ENCODE results near the gene ALDH9A1.

ALDH9A1 gene

GRCh38 chr1:165628147-165628822 lies 70.1 kb downstream of the ALDH9A1 start:
- DNase-seq (ENCODE audit: extremely low read depth in 1 of 2, low read depth in 1 of 2): no peak

GRCh38 chr1:165624441-165624840 lies 73.9 kb downstream of the ALDH9A1 start:
- no peak for DNase-seq (ENCODE audit: extremely low read depth in 1 of 2, low read depth in 1 of 2)

GRCh38 chr1:165623624-165624023 lies 74.7 kb downstream of the ALDH9A1 start:
- no peak for DNase-seq (ENCODE audit: extremely low read depth in 1 of 2, low read depth in 1 of 2)

- DNase-seq (ENCODE audit: extremely low read depth in 1 of 2, low read depth in 1 of 2): no peak
These were observed 78.7 kb downstream of the ALDH9A1 start for GRCh38 chr1:165619647-165620151.

GRCh38 chr1:165616987-165617546 lies 81.3 kb downstream of the ALDH9A1 start:
- DNase-seq (ENCODE audit: extremely low read depth in 1 of 2, low read depth in 1 of 2): no peak

GRCh38 chr1:165616054-165616612 lies 82.2 kb downstream of the ALDH9A1 start:
- no peak for DNase-seq (ENCODE audit: extremely low read depth in 1 of 2, low read depth in 1 of 2)
